GM12878 (cell line): ENCODE data around the gene PSIP1. TPM values are rescaled to one million over a fixed set of nuclear protein-coding genes. Genes with fewer than 3 reads are reported as not detected.

ENCODE experiments used
- ATF3 ChIP-seq: IDR thresholded peaks from 2 replicates; pipeline ENCODE4 v1.6.1; 2011; ENCODE audit warnings: low read depth, mild to moderate bottlenecking, low read length, moderate library complexity, borderline replicate concordance; ENCODE audit errors: extremely low read depth
- BMI1 ChIP-seq: fragments of 450-650 bp; IDR thresholded peaks from 2 replicates; pipeline ENCODE4 v1.6.1; 2016; ENCODE audit warnings: mild to moderate bottlenecking, moderate library complexity, borderline replicate concordance
- CUX1 ChIP-seq: IDR thresholded peaks from 2 replicates; pipeline ENCODE4 v1.6.1; 2012; ENCODE audit warnings: improper control_type of control experiment, low read depth, low read length; ENCODE audit not compliant: insufficient replicate concordance
- E4F1 ChIP-seq: fragments of 450-650 bp; IDR thresholded peaks from 2 replicates; pipeline ENCODE4 v1.6.1; 2018; ENCODE audit warnings: borderline replicate concordance, mild to moderate bottlenecking; ENCODE audit not compliant: partially characterized antibody
- EZH2 ChIP-seq: IDR thresholded peaks from 2 replicates; pipeline ENCODE4 v1.6.1; 2012; ENCODE audit warnings: low read depth, mild to moderate bottlenecking, control low read depth, inconsistent platforms, low read length, borderline replicate concordance; ENCODE audit not compliant: control insufficient read depth
- NFIC ChIP-seq: IDR thresholded peaks from 2 replicates; pipeline ENCODE4 v1.6.1; 2012; ENCODE audit warnings: low read depth, mild to moderate bottlenecking, inconsistent platforms, low read length, moderate library complexity
- NR2F1 ChIP-seq: fragments of 450-650 bp; conservative IDR thresholded peaks from 2 replicates; pipeline ENCODE4 v1.6.1; 2017; ENCODE audit warnings: mild to moderate bottlenecking
- PAX5 ChIP-seq: IDR thresholded peaks from 2 replicates; pipeline ENCODE4 v1.6.1; 2011; ENCODE audit warnings: low read depth, low read length, borderline replicate concordance
- RELB ChIP-seq: fragments of 450-650 bp; IDR thresholded peaks from 2 replicates; pipeline ENCODE4 v1.6.1; 2017; ENCODE audit warnings: low read depth, mild to moderate bottlenecking, moderate library complexity
- TAF1 ChIP-seq: IDR thresholded peaks from 2 replicates; pipeline ENCODE4 v1.6.1; 2011; ENCODE audit warnings: mild to moderate bottlenecking, low read depth, low read length, borderline replicate concordance
- TCF7 ChIP-seq: IDR thresholded peaks from 2 replicates; pipeline ENCODE4 v1.6.1; 2014; ENCODE audit warnings: antibody characterized with exemption, borderline replicate concordance
- ZBTB33 ChIP-seq: fragments of 450-650 bp; IDR thresholded peaks from 2 replicates; pipeline ENCODE4 v1.6.1; 2017; ENCODE audit warnings: mild to moderate bottlenecking
- ZBTB4 ChIP-seq: fragments of 450-650 bp; formaldehyde crosslinking; IDR thresholded peaks from 2 replicates; pipeline ENCODE4 v1.4.0; 2022; ENCODE audit warnings: mild to moderate bottlenecking, moderate library complexity
- polyA plus RNA-seq, 11 experiments: library from polyadenylated mRNA; depleted of rRNA in 4 of 11; unstranded in 6 of 11; stranded (reverse) in 5 of 11; fragments of >200 nt; fragmentation: Nextera tagmentation in 4 of 11; fragmentation: Illumina TruSeq in 1 of 11; extraction: Ambion mirVana in 4 of 11; extraction: Trizol in 1 of 11; gene quantifications; 1 replicate in 1 of 11; 2 replicates in 10 of 11; pipeline versions ENCODE4 v1.2.1 to v1.2.3, GENCODE V29; 2011 to 2016; ENCODE audit warnings: inconsistent platforms in 2 of 11, missing spikeins in 2 of 11, low read depth in 1 of 11
- total RNA-seq, 4 experiments: library from RNA; depleted of rRNA in 3 of 4; stranded (reverse); fragments of >200 nt in 3 of 4; fragmentation: Illumina TruSeq in 1 of 4; extraction: Trizol in 1 of 4; gene quantifications; 2 replicates each; pipeline versions ENCODE4 v1.2.1 to v1.2.3, GENCODE V29; 2013 to 2021

PSIP1 gene
- total and polyA plus RNA-seq, 10 of the 15 experiments (the other 5 are each of a cell fraction or from before 2014, with no cell fraction given): 75.5 to 299 (median 173) TPM

- no peak for TF ChIP-seq E4F1
- TF ChIP-seq TCF7: no peak
- no peak for TF ChIP-seq ZBTB4 (CRISPR knock-in tag)
- no peak for TF ChIP-seq CUX1
- TF ChIP-seq TAF1: no peak
- no peak for TF ChIP-seq ZBTB33
- TF ChIP-seq RELB: peak; percentile 51; the same call in 1 of the 2 replicates
- peak; percentile 83 for TF ChIP-seq NR2F1
- TF ChIP-seq EZH2: no peak
- peak; percentile 49; the same call in 1 of the 2 replicates for TF ChIP-seq PAX5
- TF ChIP-seq ATF3: no peak
- TF ChIP-seq BMI1: no peak
- TF ChIP-seq NFIC: peak; percentile 17; the same call in 1 of the 2 replicates
These were observed 84.8 kb downstream of the PSIP1 start (continued) for GRCh38 chr9:15426019-15426418.
